Keratinocyte (primary cell): ENCODE measurements around the gene ARL15. TPM values are rescaled to one million over a fixed set of nuclear protein-coding genes. Genes with fewer than 3 reads are reported as not detected.

Experiments used
- DNase-seq: peaks from one replicate; pipeline ENCODE4 v3.0.0-alpha.2; 2011; ENCODE audit warnings: low read depth, missing footprints, low spot score
- FAIRE-seq: peaks from 2 replicates; lab custom pipeline; 2011; peaks lifted over from hg19 to GRCh38; lab: Jason Lieb, UNC
- H2AFZ ChIP-seq: 2 replicates; pipeline ENCODE4 v1.6.0; 2012; ENCODE audit warnings: low read length, control low read depth, inconsistent platforms; ENCODE audit not compliant: control insufficient read depth
- H3K27ac ChIP-seq: 2 replicates; pipeline ENCODE4 v1.5.1; 2011; ENCODE audit warnings: low read length; ENCODE audit not compliant: control insufficient read depth, insufficient read depth
- H3K27me3 ChIP-seq: 3 replicates; pipeline ENCODE4 v1.6.0; 2011; ENCODE audit warnings: low read length; ENCODE audit not compliant: control insufficient read depth, insufficient read depth; ENCODE audit errors: extremely low read depth
- H3K36me3 ChIP-seq, 2 experiments: 2 replicates in 1 of 2; 3 replicates in 1 of 2; pipeline ENCODE4 v1.5.1; 2011; ENCODE audit warnings: low read length in 2 of 2, mild to moderate bottlenecking in 1 of 2; ENCODE audit not compliant: control insufficient read depth in 2 of 2, insufficient read depth in 2 of 2; ENCODE audit errors: extremely low read depth in 1 of 2
- H3K4me1 ChIP-seq: 3 replicates; pipeline ENCODE4 v1.5.1; 2011; ENCODE audit warnings: low read length; ENCODE audit not compliant: control insufficient read depth, insufficient read depth; ENCODE audit errors: extremely low read depth
- H3K4me2 ChIP-seq: 3 replicates; pipeline ENCODE4 v1.6.0; 2011; ENCODE audit warnings: low read depth, low read length; ENCODE audit not compliant: control insufficient read depth, insufficient read depth; ENCODE audit errors: extremely low read depth
- H3K4me3 ChIP-seq, 3 experiments: fragments of 200-600 bp in 1 of 3; sonication (generic) in 1 of 3; 2 replicates in 2 of 3; 3 replicates in 1 of 3; pipeline ENCODE4 v1.5.1; 2011 to 2016; ENCODE audit warnings: low read length in 3 of 3, mild to moderate bottlenecking in 3 of 3, control low read depth in 2 of 3, inconsistent platforms in 1 of 3, low read depth in 1 of 3, mixed read lengths in 1 of 3, mixed run types in 1 of 3, moderate library complexity in 1 of 3; ENCODE audit not compliant: control insufficient read depth in 2 of 3, insufficient read depth in 2 of 3; ENCODE audit errors: extremely low read depth in 1 of 3
- H3K79me2 ChIP-seq: 2 replicates; pipeline ENCODE4 v1.6.0; 2012; ENCODE audit warnings: low read length; ENCODE audit not compliant: control insufficient read depth, insufficient read depth
- H3K9ac ChIP-seq: 3 replicates; pipeline ENCODE4 v1.6.0; 2011; ENCODE audit warnings: low read length; ENCODE audit not compliant: control insufficient read depth, insufficient read depth; ENCODE audit errors: extremely low read depth
- H3K9me1 ChIP-seq: 3 replicates; pipeline ENCODE4 v1.6.0; 2011; ENCODE audit warnings: low read length; ENCODE audit not compliant: control insufficient read depth, insufficient read depth; ENCODE audit errors: extremely low read depth
- H3K9me3 ChIP-seq: 2 replicates; pipeline ENCODE4 v1.5.1; 2012; ENCODE audit warnings: low read depth, low read length; ENCODE audit not compliant: control insufficient read depth
- H4K20me1 ChIP-seq: 3 replicates; pipeline ENCODE4 v1.6.0; 2011; ENCODE audit warnings: low read length; ENCODE audit not compliant: control insufficient read depth, insufficient read depth; ENCODE audit errors: extremely low read depth
- EZH2 ChIP-seq: IDR thresholded peaks from one replicate; pipeline ENCODE4 v1.6.1; 2012; ENCODE audit warnings: inconsistent platforms, mild to moderate bottlenecking, low read length, moderate library complexity
- dilution Hi-C: fragments of 300-500 bp; cut with MboI; formaldehyde crosslinking; loops from one replicate; pipeline ENCODE4 v1.7.0; 2020; ENCODE audit warnings: low sequenced_read_pairs; ENCODE audit not compliant: extremely low pct_ligation_motif_present
- polyA plus RNA-seq, 5 experiments: library from polyadenylated mRNA; depleted of rRNA in 3 of 5; stranded (reverse) in 3 of 5; stranded (forward) in 1 of 5; unstranded in 1 of 5; fragments of >200 nt; gene quantifications; 1 replicate in 1 of 5; 2 replicates in 3 of 5; 3 replicates in 1 of 5; pipeline versions ENCODE4 v1.2.1 to v1.2.3, GENCODE V29; 2011 to 2012; ENCODE audit warnings: missing spikeins in 2 of 5, low read depth in 1 of 5, low replicate concordance in 1 of 5
- TF ChIP-seq, protein P1 (sequence below), 3 experiments: IDR thresholded peaks in 1 of 3; conservative IDR thresholded peaks in 1 of 3; optimal IDR thresholded peaks in 1 of 3; 2 replicates in 2 of 3; 3 replicates in 1 of 3; pipeline versions ENCODE3 to v1.5.1; 2011; ENCODE audit warnings: low read length in 3 of 3, mild to moderate bottlenecking in 3 of 3, moderate library complexity in 2 of 3, control low read depth in 1 of 3, inconsistent platforms in 1 of 3; ENCODE audit not compliant: insufficient read depth in 2 of 3; ENCODE audit errors: extremely low read depth in 1 of 3

ARL15 gene
- polyA plus RNA-seq, 1 donor (not counting 4 experiments of a cell fraction or from before 2014, with no cell fraction given), result 19.7 TPM

DNA sequence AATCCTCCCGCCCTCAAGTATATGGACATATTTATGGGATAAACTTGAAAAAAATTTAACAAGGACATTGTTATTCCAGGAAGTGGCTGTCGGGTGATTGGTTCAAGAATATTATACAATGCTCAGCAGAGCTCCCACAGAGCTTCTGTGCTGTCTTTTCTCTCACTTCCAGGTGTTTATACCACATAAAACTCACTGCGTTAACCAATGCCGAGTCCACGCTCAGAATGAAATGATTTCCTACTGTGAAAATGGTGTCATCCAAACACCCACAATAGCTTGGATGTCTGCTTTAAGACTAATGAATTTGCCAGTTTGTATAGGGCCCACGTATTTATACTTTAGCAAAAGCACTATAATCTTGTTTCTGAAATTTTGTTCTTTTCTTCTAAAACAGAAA lies 381.7 kb downstream of the ARL15 start:
- Histone ChIP-seq H4K20me1 (no peaks in the 10 kb centered on the region), H3K9me3 (no peaks in the 10 kb centered on the region), H3K4me2 (no peak overlapping the region), H3K27ac (no peak overlapping the region), H3K4me3 (no peak overlapping the region), H3K9me1 (no peaks in the 10 kb centered on the region), H3K36me3 (no peaks in the 10 kb centered on the region), H3K4me1 (no peaks in the 10 kb centered on the region), H2AFZ (no peak overlapping the region), H3K9ac (no peak overlapping the region), H3K79me2 (no peaks in the 10 kb centered on the region), H3K27me3 (no peaks in the 10 kb centered on the region)
- TF ChIP-seq EZH2, result no peak
- TF ChIP-seq, protein P1, sequence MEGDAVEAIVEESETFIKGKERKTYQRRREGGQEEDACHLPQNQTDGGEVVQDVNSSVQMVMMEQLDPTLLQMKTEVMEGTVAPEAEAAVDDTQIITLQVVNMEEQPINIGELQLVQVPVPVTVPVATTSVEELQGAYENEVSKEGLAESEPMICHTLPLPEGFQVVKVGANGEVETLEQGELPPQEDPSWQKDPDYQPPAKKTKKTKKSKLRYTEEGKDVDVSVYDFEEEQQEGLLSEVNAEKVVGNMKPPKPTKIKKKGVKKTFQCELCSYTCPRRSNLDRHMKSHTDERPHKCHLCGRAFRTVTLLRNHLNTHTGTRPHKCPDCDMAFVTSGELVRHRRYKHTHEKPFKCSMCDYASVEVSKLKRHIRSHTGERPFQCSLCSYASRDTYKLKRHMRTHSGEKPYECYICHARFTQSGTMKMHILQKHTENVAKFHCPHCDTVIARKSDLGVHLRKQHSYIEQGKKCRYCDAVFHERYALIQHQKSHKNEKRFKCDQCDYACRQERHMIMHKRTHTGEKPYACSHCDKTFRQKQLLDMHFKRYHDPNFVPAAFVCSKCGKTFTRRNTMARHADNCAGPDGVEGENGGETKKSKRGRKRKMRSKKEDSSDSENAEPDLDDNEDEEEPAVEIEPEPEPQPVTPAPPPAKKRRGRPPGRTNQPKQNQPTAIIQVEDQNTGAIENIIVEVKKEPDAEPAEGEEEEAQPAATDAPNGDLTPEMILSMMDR (optimal IDR thresholded peaks at IDR 0.05 in 1 of 3, IDR thresholded peaks at IDR 0.05 in 1 of 3, conservative IDR thresholded peaks at IDR 0.05 in 1 of 3; ENCODE audit: extremely low read depth in 1 of 3, insufficient read depth in 2 of 3, low read length in 3 of 3), result no peak
- DNase-seq (no peak), FAIRE-seq (no peak)
- dilution Hi-C loops, result no loop called here

DNA sequence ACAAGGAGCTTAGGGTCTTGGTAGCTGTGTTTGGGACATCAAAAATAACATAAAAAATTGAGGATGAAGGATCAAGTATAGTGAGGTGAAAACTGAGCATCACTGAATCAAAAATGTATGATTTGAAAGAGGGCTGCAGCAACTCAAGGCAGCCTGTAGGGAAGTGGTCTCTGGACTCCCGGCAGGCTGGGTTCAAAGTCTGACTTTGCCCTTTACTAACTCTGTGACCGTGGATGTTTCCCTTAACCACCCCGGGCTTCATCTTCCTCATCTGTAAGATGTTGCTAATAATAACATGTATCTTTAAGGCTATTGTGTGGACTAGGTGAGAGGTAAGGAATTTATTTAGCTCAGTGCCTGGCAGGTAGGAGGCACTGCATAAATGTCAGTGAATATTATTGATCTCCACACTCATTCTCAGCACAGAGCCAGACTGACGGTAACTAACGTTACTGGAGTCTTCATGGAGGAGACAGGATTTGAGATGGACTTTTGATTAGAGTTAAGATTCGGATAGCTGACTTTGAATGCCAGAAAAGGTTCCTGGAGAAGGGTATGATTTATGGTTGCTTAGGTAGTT lies 382.6 kb downstream of the ARL15 start:
- Histone ChIP-seq H3K4me2 (no peak overlapping the region), H4K20me1 (no peaks in the 10 kb centered on the region), H2AFZ (no peak overlapping the region), H3K36me3 (no peaks in the 10 kb centered on the region), H3K4me3 (no peak overlapping the region), H3K79me2 (no peaks in the 10 kb centered on the region), H3K9me3 (no peaks in the 10 kb centered on the region), H3K9ac (no peak overlapping the region), H3K4me1 (no peaks in the 10 kb centered on the region), H3K9me1 (no peaks in the 10 kb centered on the region), H3K27ac (no peak overlapping the region), H3K27me3 (no peaks in the 10 kb centered on the region)
- DNase-seq (no peak), FAIRE-seq (no peak)
- dilution Hi-C loops, result no loop called here
- TF ChIP-seq, protein P1 (optimal IDR thresholded peaks at IDR 0.05 in 1 of 3, IDR thresholded peaks at IDR 0.05 in 1 of 3, conservative IDR thresholded peaks at IDR 0.05 in 1 of 3; ENCODE audit: extremely low read depth in 1 of 3, insufficient read depth in 2 of 3, low read length in 3 of 3), result no peak
- TF ChIP-seq EZH2, result no peak
